ENCODE data around the gene ATG4A.

The ATG4A gene

GRCh38 chrX:108091264-108091877 lies at the start of gene ATG4A, which contains the start of gene PSMD10:
Gene ATG4A, plus strand, starts transcription at chrX:108091778. Its CDS starts 49 bp downstream, at chrX:108091827.
Gene PSMD10, minus strand, starts transcription at chrX:108091542. Its CDS starts 22 bp downstream, at chrX:108091520.
- TF ChIP-seq CTCF (IDR thresholded peaks at IDR 0.05; ENCODE audit: insufficient read depth, low read length, missing control alignments) = no peak
- POLR2A ChIA-PET = no interaction called here
- peak; percentile 72 for DNase-seq (ENCODE audit: low read depth, low spot score)
- H3K4me3 ChIP-seq (ENCODE audit: low read depth, low read length) = peak within 1 kb of the TSS; percentile 72
- CTCF ChIA-PET = no interaction called here

- H3K4me3 ChIP-seq (ENCODE audit: low read depth, low read length) = no peak within 1 kb of the TSS
- no peak for DNase-seq (ENCODE audit: low read depth, low spot score)
- ChIA-PET CTCF (no interaction called here), POLR2A (no interaction called here)
- TF ChIP-seq CTCF (IDR thresholded peaks at IDR 0.05; ENCODE audit: insufficient read depth, low read length, missing control alignments) = no peak
Observed at GRCh38 chrX:108044554-108045256, 46.9 kb upstream of the ATG4A start, which contains the start of gene VSIG1. Gene VSIG1, plus strand, starts transcription at chrX:108045065. Its CDS starts 66 bp downstream, at chrX:108045131.

- ChIA-PET CTCF (no interaction called here), POLR2A (no interaction called here)
- DNase-seq (ENCODE audit: low read depth, low spot score) = no peak
- H3K4me3 ChIP-seq (ENCODE audit: low read depth, low read length) = no peak overlapping the region
- no peak for TF ChIP-seq CTCF (IDR thresholded peaks at IDR 0.05; ENCODE audit: insufficient read depth, low read length, missing control alignments)
Observed at GRCh38 chrX:108049649-108050048, 41.9 kb upstream of the ATG4A start.

GRCh38 chrX:108053218-108053617 lies 38.4 kb upstream of the ATG4A start:
- no peak for TF ChIP-seq CTCF (IDR thresholded peaks at IDR 0.05; ENCODE audit: insufficient read depth, low read length, missing control alignments)
- ChIA-PET POLR2A (no interaction called here), CTCF (no interaction called here)
- DNase-seq (ENCODE audit: low read depth, low spot score) = no peak
- no peak overlapping the region for H3K4me3 ChIP-seq (ENCODE audit: low read depth, low read length)

- CTCF ChIA-PET = no interaction called here
- POLR2A ChIA-PET = no interaction called here
- TF ChIP-seq CTCF (IDR thresholded peaks at IDR 0.05; ENCODE audit: insufficient read depth, low read length, missing control alignments) = no peak
- DNase-seq (ENCODE audit: low read depth, low spot score) = no peak
- no peak overlapping the region for H3K4me3 ChIP-seq (ENCODE audit: low read depth, low read length)
Observed at GRCh38 chrX:108055546-108055945, 36.0 kb upstream of the ATG4A start.

- DNase-seq (ENCODE audit: low read depth, low spot score) = no peak
- CTCF ChIA-PET = no interaction called here
- TF ChIP-seq CTCF (IDR thresholded peaks at IDR 0.05; ENCODE audit: insufficient read depth, low read length, missing control alignments) = no peak
- H3K4me3 ChIP-seq (ENCODE audit: low read depth, low read length) = no peak overlapping the region
- POLR2A ChIA-PET = no interaction called here
Observed at GRCh38 chrX:108059801-108060200, 31.8 kb upstream of the ATG4A start.

All from AG04449 (cell line).